Stimulated activated CD8-positive, alpha-beta memory T cell treated with anti-CD3 and anti-CD28 coated beads, Interleukin-12 subunit alpha, Interleukin-12 subunit beta, amount 100 ng/mL, for 24 hours (primary cell): ENCODE measurements around the gene CCR8.

Experiments
- DNase-seq: peaks from one replicate; pipeline ENCODE4 v3.0.0-alpha.2; 2020; ENCODE audit errors: extremely low read depth

Gene CCR8

GRCh38 chr3:39329493-39329892, at the start of gene CCR8:
Gene CCR8, plus strand, starts transcription at chr3:39329709. Its CDS starts 2,623 bp downstream, at chr3:39332332.
- DNase-seq: no peak

GRCh38 chr3:39279745-39280517, 49.6 kb upstream of the CCR8 start, which contains the start of gene CX3CR1:
Gene CX3CR1, minus strand, starts transcription at chr3:39280036. Its CDS starts 13,527 bp downstream, at chr3:39266509.
- DNase-seq: no peak

GRCh38 chr3:39280571-39280970, 48.9 kb upstream of the CCR8 start:
- no peak for DNase-seq

- no peak for DNase-seq
These were observed 48.0 kb upstream of the CCR8 start for GRCh38 chr3:39281533-39281932.

GRCh38 chr3:39282057-39282456, 47.5 kb upstream of the CCR8 start:
- no peak for DNase-seq

GRCh38 chr3:39284457-39284881, 45.0 kb upstream of the CCR8 start:
- no peak for DNase-seq

- DNase-seq: no peak
These were observed 44.2 kb upstream of the CCR8 start for GRCh38 chr3:39285332-39285731.

GRCh38 chr3:39286771-39287170, 42.7 kb upstream of the CCR8 start:
- DNase-seq: no peak

GRCh38 chr3:39287216-39288164, 42.0 kb upstream of the CCR8 start:
- DNase-seq: no peak

GRCh38 chr3:39288300-39288808, 41.2 kb upstream of the CCR8 start:
- peak; percentile 64 for DNase-seq

- no peak for DNase-seq
These were observed 40.4 kb upstream of the CCR8 start for GRCh38 chr3:39289107-39289506.

- DNase-seq: no peak
These were observed 39.3 kb upstream of the CCR8 start for GRCh38 chr3:39290255-39290654.

- no peak for DNase-seq
These were observed 37.6 kb upstream of the CCR8 start for GRCh38 chr3:39291903-39292329.

- DNase-seq: no peak
These were observed 36.5 kb upstream of the CCR8 start for GRCh38 chr3:39292961-39293360.

- DNase-seq: no peak
These were observed 34.9 kb upstream of the CCR8 start for GRCh38 chr3:39294446-39295183.

GRCh38 chr3:39295184-39295775, 34.2 kb upstream of the CCR8 start:
- no peak for DNase-seq

- DNase-seq: no peak
These were observed 33.1 kb upstream of the CCR8 start for GRCh38 chr3:39296197-39297077.

GRCh38 chr3:39299279-39299678, 30.2 kb upstream of the CCR8 start:
- no peak for DNase-seq

GRCh38 chr3:39302178-39302577, 27.3 kb upstream of the CCR8 start:
- DNase-seq: no peak

GRCh38 chr3:39313289-39313688, 16.2 kb upstream of the CCR8 start:
- no peak for DNase-seq
